NCI-H1048 (cell line): ENCODE results near the gene DCXR.
A peak's percentile ranks its signal among the peaks of the same experiment; 100 is the strongest.

Experiments used
- DNase-seq: peaks from one replicate; lab custom pipeline; 2025; lab: John Stamatoyannopoulos, UW

Gene DCXR

GRCh38 chr17:82022981-82023446 lies 14.5 kb downstream of the DCXR start, which contains the start of gene LRRC45:
TSS of gene LRRC45 (plus strand) at chr17:82023305. CDS start at chr17:82023644, 339 bp downstream.
- peak; percentile 98 for DNase-seq

GRCh38 chr17:82022310-82022980 lies 15.1 kb downstream of the DCXR start, which contains the start of gene CENPX:
TSS of gene CENPX (minus strand) at chr17:82022878. CDS start at chr17:82022861, 17 bp downstream.
- no peak for DNase-seq

- DNase-seq, result no peak
Measured at GRCh38 chr17:82021900-82022309, 15.6 kb downstream of the DCXR start.

GRCh38 chr17:82021107-82021899 lies 16.2 kb downstream of the DCXR start:
- DNase-seq, result no peak

- DNase-seq, result no peak
Measured at GRCh38 chr17:82020572-82021106, 16.9 kb downstream of the DCXR start.

GRCh38 chr17:82019690-82020571 lies 17.6 kb downstream of the DCXR start:
- DNase-seq, result peak; percentile 19

GRCh38 chr17:82018989-82019689 lies 18.4 kb downstream of the DCXR start:
- DNase-seq, result no peak

- no peak for DNase-seq
Measured at GRCh38 chr17:82018152-82018988, 19.1 kb downstream of the DCXR start.

- no peak for DNase-seq
Measured at GRCh38 chr17:82017612-82018151, 19.8 kb downstream of the DCXR start.

GRCh38 chr17:82016875-82017459 lies 20.5 kb downstream of the DCXR start:
- DNase-seq, result no peak

GRCh38 chr17:82016061-82016874 lies 21.2 kb downstream of the DCXR start:
- DNase-seq, result no peak

- DNase-seq, result no peak
Measured at GRCh38 chr17:82015311-82015971, 22.1 kb downstream of the DCXR start.

- no peak for DNase-seq
Measured at GRCh38 chr17:82014971-82015310, 22.6 kb downstream of the DCXR start.

- DNase-seq, result no peak
Measured at GRCh38 chr17:82014432-82014831, 23.1 kb downstream of the DCXR start.

- no peak for DNase-seq
Measured at GRCh38 chr17:82013772-82014321, 23.6 kb downstream of the DCXR start.

GRCh38 chr17:82013341-82013740 lies 24.2 kb downstream of the DCXR start:
- no peak for DNase-seq

- no peak for DNase-seq
Measured at GRCh38 chr17:82012640-82013295, 24.7 kb downstream of the DCXR start.
